ENCODE data around the gene SAMD7. TPM values are rescaled to one million over a fixed set of nuclear protein-coding genes. Genes with fewer than 3 reads are reported as not detected.

Gene SAMD7
- total RNA-seq, 1 experiment from 2014 or later = not detected

GRCh38 chr3:169880576-169881250 is 30.7 kb upstream of the SAMD7 start:
- intact Hi-C loops (cut with micrococcal nuclease) = no loop called here
- ChIA-PET POLR2A (no interaction called here), CTCF (interaction anchor here (0.8 to 1.2 kb wide), 3 partner anchors 18 to 157 kb away, joined by 3 read pairs; no protein-coding TSS in a partner anchor)
- no peak overlapping the region for H3K27ac Mint-ChIP-seq (ENCODE audit: low read depth, unreplicated experiment)
- H3K9me3 Mint-ChIP-seq (ENCODE audit: unreplicated experiment) = no peaks in the 10 kb centered on the region
- no TSS peak for BruUV-seq (replicated peaks)
- no peak for TF ChIP-seq CTCF (IDR thresholded peaks at IDR 0.05; ENCODE audit: unreplicated experiment)
- H3K36me3 Mint-ChIP-seq (ENCODE audit: insufficient read depth, unreplicated experiment) = no peaks in the 10 kb centered on the region
- no peak overlapping the region for H3K4me3 Mint-ChIP-seq (ENCODE audit: unreplicated experiment)
- no peaks in the 10 kb centered on the region for H3K4me1 Mint-ChIP-seq (ENCODE audit: insufficient read depth, unreplicated experiment)
- no peak for DNase-seq (ENCODE audit: unreplicated experiment)
- no peaks in the 10 kb centered on the region for H3K27me3 Mint-ChIP-seq (ENCODE audit: insufficient read depth, unreplicated experiment)

- no peaks in the 10 kb centered on the region for H3K9me3 Mint-ChIP-seq (ENCODE audit: unreplicated experiment)
- peak overlapping the region; percentile 46 for H3K27ac Mint-ChIP-seq (ENCODE audit: low read depth, unreplicated experiment)
- H3K4me3 Mint-ChIP-seq (ENCODE audit: unreplicated experiment) = no peak overlapping the region
- TF ChIP-seq CTCF (IDR thresholded peaks at IDR 0.05; ENCODE audit: unreplicated experiment) = no peak
- H3K36me3 Mint-ChIP-seq (ENCODE audit: insufficient read depth, unreplicated experiment) = no peaks in the 10 kb centered on the region
- H3K27me3 Mint-ChIP-seq (ENCODE audit: insufficient read depth, unreplicated experiment) = no peaks in the 10 kb centered on the region
- peak; percentile 85 for DNase-seq (ENCODE audit: unreplicated experiment)
- intact Hi-C loops (cut with micrococcal nuclease) = loop anchor here (5.0 kb wide), 1 partner anchor 41 kb away; no protein-coding TSS in a partner anchor
- H3K4me1 Mint-ChIP-seq (ENCODE audit: insufficient read depth, unreplicated experiment) = peaks cover 6% of the 10 kb centered on the region
- no TSS peak for BruUV-seq (replicated peaks)
- POLR2A ChIA-PET = interaction anchor here (1.3 kb wide), 1 partner anchor 81 kb away, joined by 3 read pairs; no protein-coding TSS in a partner anchor
- CTCF ChIA-PET = no interaction called here
These were observed 24.7 kb upstream of the SAMD7 start for GRCh38 chr3:169886671-169887070.

- intact Hi-C loops (cut with micrococcal nuclease) = no loop called here
- Mint-ChIP-seq H3K9me3 (ENCODE audit: unreplicated experiment) (no peaks in the 10 kb centered on the region), H3K27ac (ENCODE audit: low read depth, unreplicated experiment) (no peak overlapping the region), H3K4me1 (ENCODE audit: insufficient read depth, unreplicated experiment) (peaks cover under 1% of the 10 kb centered on the region), H3K36me3 (ENCODE audit: insufficient read depth, unreplicated experiment) (no peaks in the 10 kb centered on the region), H3K4me3 (ENCODE audit: unreplicated experiment) (no peak overlapping the region), H3K27me3 (ENCODE audit: insufficient read depth, unreplicated experiment) (no peaks in the 10 kb centered on the region)
- ChIA-PET CTCF (interaction anchor here (0.7 kb wide), 3 partner anchors 79 to 219 kb away, joined by 4 to 9 read pairs (median 4); no protein-coding TSS in a partner anchor), POLR2A (no interaction called here)
- no TSS peak for BruUV-seq (replicated peaks)
- TF ChIP-seq CTCF (IDR thresholded peaks at IDR 0.05; ENCODE audit: unreplicated experiment) = no peak
- DNase-seq (ENCODE audit: unreplicated experiment) = no peak
These were observed 19.5 kb upstream of the SAMD7 start for GRCh38 chr3:169891886-169892285.

- DNase-seq (ENCODE audit: unreplicated experiment) = no peak
- Mint-ChIP-seq H3K4me3 (ENCODE audit: unreplicated experiment) (no peak overlapping the region), H3K27ac (ENCODE audit: low read depth, unreplicated experiment) (no peak overlapping the region), H3K9me3 (ENCODE audit: unreplicated experiment) (peaks cover 2% of the 10 kb centered on the region), H3K36me3 (ENCODE audit: insufficient read depth, unreplicated experiment) (no peaks in the 10 kb centered on the region), H3K4me1 (ENCODE audit: insufficient read depth, unreplicated experiment) (no peaks in the 10 kb centered on the region), H3K27me3 (ENCODE audit: insufficient read depth, unreplicated experiment) (no peaks in the 10 kb centered on the region)
- intact Hi-C loops (cut with micrococcal nuclease) = no loop called here
- BruUV-seq (replicated peaks) = no TSS peak
- CTCF ChIA-PET = interaction anchor here (0.7 to 1.1 kb wide), 2 partner anchors 9 to 44 kb away, joined by 3 to 4 read pairs; no protein-coding TSS in a partner anchor
- no peak for TF ChIP-seq CTCF (IDR thresholded peaks at IDR 0.05; ENCODE audit: unreplicated experiment)
- POLR2A ChIA-PET = interaction anchor here (0.6 to 0.7 kb wide), 2 partner anchors 16 to 86 kb away, joined by 3 to 4 read pairs; no protein-coding TSS in a partner anchor
These were observed 17.3 kb upstream of the SAMD7 start for GRCh38 chr3:169894110-169894509.

Data from MCF 10A (cell line).